GM12801 (cell line): ENCODE data around the gene B4GALT1.

Experiments used
- CTCF ChIP-seq: IDR thresholded peaks from one replicate; pipeline ENCODE4 v1.5.1; 2011; ENCODE audit warnings: control low read depth; ENCODE audit not compliant: insufficient read length; ENCODE audit errors: extremely low read depth

The B4GALT1 gene

GRCh38 chr9:33125871-33126823, 41.0 kb downstream of the B4GALT1 start:
- no peak for TF ChIP-seq CTCF

- TF ChIP-seq CTCF = no peak
Observed at GRCh38 chr9:33125461-33125860, 41.7 kb downstream of the B4GALT1 start.

- TF ChIP-seq CTCF = no peak
Observed at GRCh38 chr9:33124751-33125381, 42.3 kb downstream of the B4GALT1 start.

GRCh38 chr9:33124046-33124445, 43.1 kb downstream of the B4GALT1 start:
- TF ChIP-seq CTCF = no peak

GRCh38 chr9:33123407-33124031, 43.6 kb downstream of the B4GALT1 start:
- TF ChIP-seq CTCF = no peak

- no peak for TF ChIP-seq CTCF
Observed at GRCh38 chr9:33120620-33121019, 46.5 kb downstream of the B4GALT1 start.

GRCh38 chr9:33117796-33118195, 49.3 kb downstream of the B4GALT1 start:
- no peak for TF ChIP-seq CTCF
